IPS-20b (cell line): ENCODE data around the gene FAM117A.

Experiments
- H3K27ac ChIP-seq: one replicate; pipeline ENCODE4 v1.5.1; 2013; ENCODE audit warnings: low read length
- H3K27me3 ChIP-seq: 2 replicates; pipeline ENCODE4 v1.6.1; 2013; ENCODE audit warnings: mild to moderate bottlenecking, low read length, inconsistent platforms; ENCODE audit not compliant: insufficient read depth
- H3K36me3 ChIP-seq: 2 replicates; pipeline ENCODE4 v1.6.1; 2013; ENCODE audit warnings: low read depth, mild to moderate bottlenecking, inconsistent platforms, low read length, moderate library complexity; ENCODE audit not compliant: insufficient read depth
- H3K4me1 ChIP-seq: 2 replicates; pipeline ENCODE4 v1.6.1; 2013; ENCODE audit warnings: mild to moderate bottlenecking, control low read depth, inconsistent platforms, low read length, moderate library complexity; ENCODE audit not compliant: insufficient read depth
- H3K4me3 ChIP-seq: 2 replicates; pipeline ENCODE4 v1.5.1; 2013; ENCODE audit warnings: mild to moderate bottlenecking, low read length, inconsistent platforms
- H3K9ac ChIP-seq: 2 replicates; pipeline ENCODE4 v1.6.1; 2013; ENCODE audit warnings: low read depth, mild to moderate bottlenecking, inconsistent platforms, low read length, moderate library complexity
- H3K9me3 ChIP-seq: 2 replicates; pipeline ENCODE4 v1.6.1; 2013; ENCODE audit warnings: mild to moderate bottlenecking, low read depth, low read length, inconsistent platforms; ENCODE audit not compliant: insufficient read depth

The FAM117A gene

GRCh38 chr17:49696233-49696761, 67.6 kb downstream of the FAM117A start:
- no peak overlapping the region for H3K4me3 ChIP-seq
- H3K4me1 ChIP-seq, result no peaks in the 10 kb centered on the region
- no peaks in the 10 kb centered on the region for H3K9me3 ChIP-seq
- H3K36me3 ChIP-seq, result peaks cover 12% of the 10 kb centered on the region
- H3K27ac ChIP-seq, result no peak overlapping the region
- no peak overlapping the region for H3K9ac ChIP-seq
- no peaks in the 10 kb centered on the region for H3K27me3 ChIP-seq

- no peaks in the 10 kb centered on the region for H3K9me3 ChIP-seq
- no peaks in the 10 kb centered on the region for H3K27me3 ChIP-seq
- H3K9ac ChIP-seq, result no peak overlapping the region
- H3K36me3 ChIP-seq, result peaks cover 7% of the 10 kb centered on the region
- no peaks in the 10 kb centered on the region for H3K4me1 ChIP-seq
- H3K27ac ChIP-seq, result no peak overlapping the region
- H3K4me3 ChIP-seq, result no peak overlapping the region
Observed at GRCh38 chr17:49695698-49696232, 68.2 kb downstream of the FAM117A start.

- H3K27ac ChIP-seq, result no peak overlapping the region
- H3K4me3 ChIP-seq, result peak overlapping the region; percentile 10; the same call in 1 of the 2 replicates
- no peaks in the 10 kb centered on the region for H3K9me3 ChIP-seq
- no peak overlapping the region for H3K9ac ChIP-seq
- H3K27me3 ChIP-seq, result no peaks in the 10 kb centered on the region
- H3K36me3 ChIP-seq, result no peaks in the 10 kb centered on the region
- H3K4me1 ChIP-seq, result no peaks in the 10 kb centered on the region
Observed at GRCh38 chr17:49694847-49695697, 68.9 kb downstream of the FAM117A start.

- no peaks in the 10 kb centered on the region for H3K4me1 ChIP-seq
- no peaks in the 10 kb centered on the region for H3K27me3 ChIP-seq
- no peaks in the 10 kb centered on the region for H3K9me3 ChIP-seq
- no peak overlapping the region for H3K27ac ChIP-seq
- H3K9ac ChIP-seq, result no peak overlapping the region
- H3K36me3 ChIP-seq, result no peaks in the 10 kb centered on the region
- H3K4me3 ChIP-seq, result no peak overlapping the region
Observed at GRCh38 chr17:49692751-49693150, 71.2 kb downstream of the FAM117A start.

GRCh38 chr17:49691677-49692191, 72.2 kb downstream of the FAM117A start:
- no peaks in the 10 kb centered on the region for H3K27me3 ChIP-seq
- H3K9ac ChIP-seq, result no peak overlapping the region
- no peak overlapping the region for H3K4me3 ChIP-seq
- no peaks in the 10 kb centered on the region for H3K9me3 ChIP-seq
- no peak overlapping the region for H3K27ac ChIP-seq
- no peaks in the 10 kb centered on the region for H3K4me1 ChIP-seq
- H3K36me3 ChIP-seq, result no peaks in the 10 kb centered on the region

- Histone ChIP-seq H3K27ac (no peak overlapping the region), H3K27me3 (no peaks in the 10 kb centered on the region), H3K9ac (no peak overlapping the region), H3K4me3 (no peak overlapping the region), H3K9me3 (no peaks in the 10 kb centered on the region), H3K36me3 (no peaks in the 10 kb centered on the region), H3K4me1 (no peaks in the 10 kb centered on the region)
Observed at GRCh38 chr17:49691086-49691676, 72.8 kb downstream of the FAM117A start.

DNA sequence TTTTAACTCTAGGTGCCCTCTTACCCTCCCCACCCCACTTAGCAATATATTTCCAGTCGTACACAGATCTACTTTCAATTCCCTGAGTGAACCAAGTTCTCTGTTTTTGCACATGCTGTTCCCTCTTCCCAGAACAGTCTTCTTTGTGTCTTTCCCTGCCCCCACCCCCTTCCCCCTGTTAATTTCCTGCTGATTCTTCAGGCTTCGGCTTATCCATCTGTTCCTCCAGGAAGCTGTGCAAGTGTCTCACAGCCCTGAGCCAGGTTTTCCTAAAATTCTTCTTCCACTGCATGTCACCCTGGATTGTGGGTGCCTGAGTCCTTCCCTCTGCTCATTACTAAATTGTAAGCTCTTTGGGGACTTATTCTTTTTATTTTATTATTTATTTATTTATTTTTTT, 73.7 kb downstream of the FAM117A start:
- H3K9ac ChIP-seq, result no peak overlapping the region
- no peaks in the 10 kb centered on the region for H3K4me1 ChIP-seq
- no peak overlapping the region for H3K4me3 ChIP-seq
- H3K36me3 ChIP-seq, result no peaks in the 10 kb centered on the region
- no peaks in the 10 kb centered on the region for H3K9me3 ChIP-seq
- H3K27me3 ChIP-seq, result no peaks in the 10 kb centered on the region
- no peak overlapping the region for H3K27ac ChIP-seq

DNA sequence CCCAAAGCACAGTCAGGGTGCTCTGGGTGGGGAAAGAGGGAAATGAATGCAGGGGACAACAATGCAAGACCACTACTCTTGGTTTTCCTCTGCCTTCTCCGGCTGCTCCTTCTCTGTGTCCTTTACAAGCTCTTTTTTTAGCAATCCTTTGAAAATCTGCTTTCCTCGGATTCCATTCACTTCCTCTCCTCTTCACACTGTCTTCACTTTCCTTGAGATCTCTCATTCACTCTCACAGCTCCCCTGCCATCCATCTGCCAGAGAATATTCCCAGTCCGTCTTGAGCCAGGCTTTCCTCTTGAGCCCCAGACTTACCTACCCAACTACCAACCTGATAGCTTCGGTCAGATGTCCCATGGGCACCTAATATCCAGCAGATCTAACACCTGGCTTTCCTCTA, 75.1 kb downstream of the FAM117A start:
- H3K4me1 ChIP-seq, result no peaks in the 10 kb centered on the region
- H3K9ac ChIP-seq, result no peak overlapping the region
- no peaks in the 10 kb centered on the region for H3K27me3 ChIP-seq
- no peaks in the 10 kb centered on the region for H3K9me3 ChIP-seq
- H3K27ac ChIP-seq, result no peak overlapping the region
- H3K4me3 ChIP-seq, result no peak overlapping the region
- no peaks in the 10 kb centered on the region for H3K36me3 ChIP-seq

DNA sequence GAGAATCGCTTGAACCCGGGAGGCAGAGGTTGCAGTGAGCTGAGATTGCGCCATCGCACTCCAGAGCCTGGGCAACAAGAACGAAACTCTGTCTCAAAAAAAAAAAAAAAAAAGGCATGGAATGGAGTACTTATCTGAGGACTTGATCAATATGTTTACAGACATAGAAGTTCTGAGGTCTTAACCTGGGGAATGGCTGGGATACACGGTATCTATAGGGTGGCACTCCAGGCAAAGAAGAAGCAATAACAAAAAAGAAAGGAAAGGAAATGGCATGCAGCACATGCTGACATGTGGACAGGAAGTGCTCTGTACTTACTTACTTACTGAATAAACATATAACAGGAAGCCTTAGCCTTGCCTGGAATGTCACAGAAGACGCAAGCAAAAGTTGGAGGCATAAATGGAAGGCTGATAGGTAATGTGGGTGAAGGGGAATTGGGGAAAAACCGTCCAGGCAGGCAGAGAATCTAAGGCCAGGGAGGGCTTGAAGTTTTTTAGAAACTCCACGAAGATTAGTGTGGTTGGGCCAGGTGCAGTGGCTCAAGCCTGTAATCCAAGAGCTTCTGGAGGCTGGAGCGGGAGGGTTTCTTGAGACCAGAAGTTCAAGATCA, 75.9 kb downstream of the FAM117A start:
- no peaks in the 10 kb centered on the region for H3K36me3 ChIP-seq
- H3K4me3 ChIP-seq, result no peak overlapping the region
- no peaks in the 10 kb centered on the region for H3K4me1 ChIP-seq
- no peaks in the 10 kb centered on the region for H3K27me3 ChIP-seq
- no peak overlapping the region for H3K27ac ChIP-seq
- H3K9ac ChIP-seq, result no peak overlapping the region
- H3K9me3 ChIP-seq, result no peaks in the 10 kb centered on the region

- Histone ChIP-seq H3K27ac (no peak overlapping the region), H3K36me3 (no peaks in the 10 kb centered on the region), H3K9ac (no peak overlapping the region), H3K27me3 (no peaks in the 10 kb centered on the region), H3K9me3 (no peaks in the 10 kb centered on the region), H3K4me3 (no peak overlapping the region), H3K4me1 (peaks cover 6% of the 10 kb centered on the region; the same call in 1 of the 2 replicates)
Observed at GRCh38 chr17:49681106-49681979, 82.6 kb downstream of the FAM117A start.

DNA sequence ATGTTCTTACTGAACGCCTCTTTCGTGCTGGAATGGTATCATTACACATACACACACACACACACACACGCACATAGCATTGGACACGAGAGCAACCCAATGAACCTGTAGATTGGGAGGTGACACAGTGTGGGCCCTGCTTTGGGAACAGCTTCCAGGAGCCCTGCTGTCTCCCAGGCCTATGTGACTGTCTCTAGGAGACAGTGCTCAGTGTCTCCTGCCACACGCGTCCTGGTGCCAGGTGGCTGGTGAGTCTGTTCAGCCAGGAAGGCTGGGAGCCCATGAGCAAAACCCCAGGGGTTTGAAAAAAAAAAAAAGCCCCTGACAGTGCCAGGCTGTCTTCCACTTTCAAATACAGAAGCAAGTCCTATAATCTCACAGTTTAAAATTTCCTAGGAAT, 83.6 kb downstream of the FAM117A start:
- H3K9ac ChIP-seq, result no peak overlapping the region
- H3K9me3 ChIP-seq, result no peaks in the 10 kb centered on the region
- H3K4me3 ChIP-seq, result no peak overlapping the region
- no peaks in the 10 kb centered on the region for H3K27me3 ChIP-seq
- peaks cover 4% of the 10 kb centered on the region; the same call in 1 of the 2 replicates for H3K36me3 ChIP-seq
- peaks cover 11% of the 10 kb centered on the region; the same call in 1 of the 2 replicates for H3K4me1 ChIP-seq
- H3K27ac ChIP-seq, result no peak overlapping the region
